NCI-H2171 (cell line): ENCODE data around the gene PDLIM7.

ENCODE experiments used
- DNase-seq: peaks from one replicate; lab custom pipeline; 2025; lab: John Stamatoyannopoulos, UW

PDLIM7 gene

GRCh38 chr5:177524539-177524900, 27.1 kb upstream of the PDLIM7 start:
- no peak for DNase-seq

GRCh38 chr5:177523711-177524538, 26.5 kb upstream of the PDLIM7 start:
- no peak for DNase-seq

GRCh38 chr5:177520916-177521513, 23.6 kb upstream of the PDLIM7 start:
- DNase-seq = no peak

GRCh38 chr5:177520271-177520670, 22.9 kb upstream of the PDLIM7 start:
- DNase-seq = no peak

- DNase-seq = no peak
Measured at GRCh38 chr5:177519463-177520235, 22.2 kb upstream of the PDLIM7 start.

GRCh38 chr5:177516601-177517568, 19.5 kb upstream of the PDLIM7 start, which contains the start of gene DDX41:
TSS of gene DDX41 (minus strand) at chr5:177516961. CDS start at chr5:177516945, 16 bp downstream.
- DNase-seq = peak; percentile 89

- DNase-seq = no peak
Measured at GRCh38 chr5:177515580-177515979, 18.2 kb upstream of the PDLIM7 start.

- DNase-seq = no peak
Measured at GRCh38 chr5:177514541-177514940, 17.1 kb upstream of the PDLIM7 start.

- no peak for DNase-seq
Measured at GRCh38 chr5:177513500-177513899, 16.1 kb upstream of the PDLIM7 start.

GRCh38 chr5:177512736-177513380, 15.5 kb upstream of the PDLIM7 start:
- no peak for DNase-seq

- DNase-seq = no peak
Measured at GRCh38 chr5:177511796-177512675, 14.6 kb upstream of the PDLIM7 start.

GRCh38 chr5:177511181-177511580, 13.8 kb upstream of the PDLIM7 start:
- DNase-seq = no peak

GRCh38 chr5:177510567-177511053, 13.2 kb upstream of the PDLIM7 start:
- DNase-seq = no peak

- no peak for DNase-seq
Measured at GRCh38 chr5:177509991-177510566, 12.7 kb upstream of the PDLIM7 start.

- no peak for DNase-seq
Measured at GRCh38 chr5:177509381-177509951, 12.1 kb upstream of the PDLIM7 start, which contains the start of gene DOK3. TSS of gene DOK3 (minus strand) at chr5:177509826. CDS start at chr5:177509540, 286 bp downstream.

- no peak for DNase-seq
Measured at GRCh38 chr5:177508837-177509236, 11.4 kb upstream of the PDLIM7 start.

- no peak for DNase-seq
Measured at GRCh38 chr5:177508221-177508611, 10.8 kb upstream of the PDLIM7 start.

GRCh38 chr5:177507596-177508220, 10.3 kb upstream of the PDLIM7 start:
- DNase-seq = no peak

GRCh38 chr5:177507165-177507564, 9.8 kb upstream of the PDLIM7 start:
- DNase-seq = no peak
